ENCODE measurements around the gene PDILT.

The PDILT gene

GRCh38 chr16:20364051-20364450 is 40.5 kb downstream of the PDILT start:
- H3K4me3 ChIP-seq = no peak overlapping the region
- no peak overlapping the region for H3K27ac ChIP-seq
- no peak for DNase-seq (ENCODE audit: low spot score)
- no peak for TF ChIP-seq CTCF (IDR thresholded peaks at IDR 0.05)

- no peak overlapping the region for H3K27ac ChIP-seq
- no peak overlapping the region for H3K4me3 ChIP-seq
- no peak for TF ChIP-seq CTCF (IDR thresholded peaks at IDR 0.05)
- DNase-seq (ENCODE audit: low spot score) = no peak
These were observed 41.3 kb downstream of the PDILT start for GRCh38 chr16:20363191-20363590.

- no peak for DNase-seq (ENCODE audit: low spot score)
- no peak for TF ChIP-seq CTCF (IDR thresholded peaks at IDR 0.05)
- no peak overlapping the region for H3K4me3 ChIP-seq
- H3K27ac ChIP-seq = no peak overlapping the region
These were observed 44.5 kb downstream of the PDILT start for GRCh38 chr16:20359997-20360396.

- Histone ChIP-seq H3K4me3 (no peak overlapping the region), H3K27ac (no peak overlapping the region)
- no peak for TF ChIP-seq CTCF (IDR thresholded peaks at IDR 0.05)
- no peak for DNase-seq (ENCODE audit: low spot score)
These were observed 49.3 kb downstream of the PDILT start for GRCh38 chr16:20355114-20355782.

GRCh38 chr16:20353379-20353778 is 51.2 kb downstream of the PDILT start:
- Histone ChIP-seq H3K4me3 (no peak overlapping the region), H3K27ac (no peak overlapping the region)
- no peak for DNase-seq (ENCODE audit: low spot score)
- no peak for TF ChIP-seq CTCF (IDR thresholded peaks at IDR 0.05)

- no peak for TF ChIP-seq CTCF (IDR thresholded peaks at IDR 0.05)
- no peak within 1 kb of the TSS for H3K27ac ChIP-seq
- no peak for DNase-seq (ENCODE audit: low spot score)
- H3K4me3 ChIP-seq = no peak within 1 kb of the TSS
These were observed 51.9 kb downstream of the PDILT start, which contains the start of gene UMOD for GRCh38 chr16:20352615-20353014. TSS of gene UMOD (minus strand) at chr16:20352715. CDS start at chr16:20350737, 1,978 bp downstream.

- H3K4me3 ChIP-seq = no peak overlapping the region
- DNase-seq (ENCODE audit: low spot score) = no peak
- H3K27ac ChIP-seq = no peak overlapping the region
- TF ChIP-seq CTCF (IDR thresholded peaks at IDR 0.05) = no peak
These were observed 54.9 kb downstream of the PDILT start for GRCh38 chr16:20349615-20350014.

Measured in coronary artery (tissue), 2 donors.